AG04449 (cell line): ENCODE data around the gene PKP4.

Experiments
- CTCF ChIA-PET: fragments of 350-600 bp; formaldehyde crosslinking; extraction: SDS; loops from one replicate; lab custom pipeline; 2021; ENCODE audit warnings: antibody characterized with exemption; lab: Yijun Ruan, JAX
- POLR2A ChIA-PET: fragments of 400-600, 350-600 bp; formaldehyde crosslinking; extraction: SDS; loops from one replicate; lab custom pipeline; 2020; ENCODE audit warnings: antibody characterized with exemption, inconsistent platforms; lab: Yijun Ruan, JAX
- DNase-seq: peaks from one replicate; pipeline ENCODE4 v3.0.0-alpha.2; 2010; ENCODE audit warnings: low read depth, low spot score
- H3K4me3 ChIP-seq: 2 replicates; pipeline ENCODE4 v1.5.1; 2011; ENCODE audit warnings: low read depth, mild to moderate bottlenecking, control low read depth, low read length
- CTCF ChIP-seq: IDR thresholded peaks from one replicate; pipeline ENCODE4 v1.5.1; 2011; ENCODE audit warnings: mild to moderate bottlenecking, moderate library complexity, low read length, control low read depth, inconsistent platforms; ENCODE audit not compliant: insufficient read depth; ENCODE audit errors: missing control alignments

The PKP4 gene

GRCh38 chr2:158544998-158545397 lies 88.2 kb downstream of the PKP4 start:
- TF ChIP-seq CTCF: no peak
- ChIA-PET POLR2A (interaction anchor here (0.7 kb wide), 1 partner anchor 50 kb away, joined by 3 read pairs; no protein-coding TSS in a partner anchor), CTCF (interaction anchor here (1.3 to 2.1 kb wide), 2 partner anchors 10 to 202 kb away, joined by 3 to 7 read pairs; no protein-coding TSS in a partner anchor)
- no peak overlapping the region for H3K4me3 ChIP-seq
- DNase-seq: no peak

GRCh38 chr2:158546412-158547144 lies 89.8 kb downstream of the PKP4 start:
- POLR2A ChIA-PET: no interaction called here
- no peak for TF ChIP-seq CTCF

GRCh38 chr2:158553257-158553656 lies 96.5 kb downstream of the PKP4 start:
- TF ChIP-seq CTCF: no peak
- ChIA-PET POLR2A (no interaction called here), CTCF (no interaction called here)

More at GRCh38 chr2:158546412-158547144, 89.8 kb downstream of the PKP4 start:
- DNase-seq: no peak
- CTCF ChIA-PET: no interaction called here
- H3K4me3 ChIP-seq: no peak overlapping the region

GRCh38 chr2:158554996-158555395 lies 98.2 kb downstream of the PKP4 start:
- no peak for TF ChIP-seq CTCF
- DNase-seq: no peak
- ChIA-PET CTCF (interaction anchor here (1.3 kb wide), 1 partner anchor 10 kb away, joined by 7 read pairs; no protein-coding TSS in a partner anchor), POLR2A (no interaction called here)
- H3K4me3 ChIP-seq: no peak overlapping the region

More at GRCh38 chr2:158553257-158553656, 96.5 kb downstream of the PKP4 start:
- no peak for DNase-seq
- no peak overlapping the region for H3K4me3 ChIP-seq

GRCh38 chr2:158556124-158556523 lies 99.4 kb downstream of the PKP4 start:
- CTCF ChIA-PET: no interaction called here
- no peak for DNase-seq
- no peak overlapping the region for H3K4me3 ChIP-seq
- TF ChIP-seq CTCF: no peak
- POLR2A ChIA-PET: no interaction called here

GRCh38 chr2:158557752-158558151 lies 101.0 kb downstream of the PKP4 start:
- H3K4me3 ChIP-seq: no peak overlapping the region
- POLR2A ChIA-PET: no interaction called here
- DNase-seq: no peak
- TF ChIP-seq CTCF: no peak
- CTCF ChIA-PET: no interaction called here
